Measurements from ENCODE around the gene VIL1. TPM values are rescaled to one million over a fixed set of nuclear protein-coding genes. Genes with fewer than 3 reads are reported as not detected.
A peak's percentile ranks its signal among the peaks of the same experiment; 100 is the strongest.

VIL1 gene
- total RNA-seq, 4 donors from 2014 or later, result 189 to 1,274 (median 741) TPM

DNA sequence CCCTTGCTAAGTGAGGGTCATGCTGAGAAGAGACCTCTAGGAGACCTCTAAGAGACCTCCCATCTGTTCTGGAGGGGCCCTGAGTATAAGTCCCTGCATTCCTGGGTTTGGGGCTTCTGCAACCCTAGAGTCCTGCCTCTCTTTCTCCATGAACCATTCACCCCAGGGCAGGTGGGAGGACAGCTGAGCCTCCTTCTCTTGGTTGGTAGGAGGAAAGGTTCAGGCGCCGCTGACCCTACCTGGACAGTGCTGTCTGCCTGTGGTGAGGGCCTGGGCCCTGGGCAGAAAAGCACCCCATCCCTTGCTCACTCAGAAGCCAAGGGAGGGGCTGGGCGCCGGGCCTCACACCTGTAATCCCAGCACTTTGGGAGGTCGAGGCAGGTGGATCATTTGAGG lies 604 bp upstream of the VIL1 start:
- DNase-seq, result no peak
- H3K9me3 ChIP-seq, result no peaks in the 10 kb centered on the region

GRCh38 chr2:218419630-218420216 lies 800 bp downstream of the VIL1 start:
- Histone ChIP-seq H3K36me3 (peaks cover 0 to 12% (median 0%) of the 10 kb centered on the region in 3 donors), H3K27ac (peak overlapping the region in 3 of 4 donors; percentile 66 to 91 (median 78)), H3K27me3 (no peaks in the 10 kb centered on the region), H3K9me3 (no peaks in the 10 kb centered on the region), H3K4me3 (peak overlapping the region in 3 of 4 donors; percentile 27 to 62 (median 60)), H3K4me1 (peaks cover 0 to 11% (median 0%) of the 10 kb centered on the region in 4 donors)
- TF ChIP-seq POLR2A (IDR thresholded peaks at IDR 0.05), result no peak
- no peak for TF ChIP-seq CTCF (IDR thresholded peaks at IDR 0.05)
- DNase-seq, result no peak

More for the DNA sequence above, 604 bp upstream of the VIL1 start:
- peak overlapping the region in 3 of 4 donors; percentile 49 to 91 (median 78) for H3K27ac ChIP-seq
- no peaks in the 10 kb centered on the region for H3K36me3 ChIP-seq
- no peak overlapping the region for H3K4me3 ChIP-seq
- H3K4me1 ChIP-seq, result peaks cover 0 to 11% (median 0%) of the 10 kb centered on the region in 4 donors
- TF ChIP-seq CTCF (IDR thresholded peaks at IDR 0.05), result no peak
- TF ChIP-seq POLR2A (IDR thresholded peaks at IDR 0.05), result no peak
- no peaks in the 10 kb centered on the region for H3K27me3 ChIP-seq

- peak overlapping the region in 3 of 4 donors; percentile 27 to 62 (median 60) for H3K4me3 ChIP-seq
- H3K27me3 ChIP-seq, result no peaks in the 10 kb centered on the region
- H3K9me3 ChIP-seq, result no peaks in the 10 kb centered on the region
- DNase-seq, result peak in 1 of 3 donors; percentile 61
- H3K36me3 ChIP-seq, result peaks cover 0 to 24% (median 0%) of the 10 kb centered on the region in 3 donors
- TF ChIP-seq POLR2A (IDR thresholded peaks at IDR 0.05) (no peak), CTCF (IDR thresholded peaks at IDR 0.05) (no peak)
- H3K27ac ChIP-seq, result peak overlapping the region in 3 of 4 donors; percentile 66 to 88 (median 78)
- H3K4me1 ChIP-seq, result peaks cover 0 to 11% (median 0%) of the 10 kb centered on the region in 4 donors
Measured at GRCh38 chr2:218421027-218421426, 2.1 kb downstream of the VIL1 start.

- TF ChIP-seq CTCF (IDR thresholded peaks at IDR 0.05) (no peak), POLR2A (IDR thresholded peaks at IDR 0.05) (peak; percentile 79 to 89)
- peak in 2 of 3 donors; percentile 67 to 77 for DNase-seq
- Histone ChIP-seq H3K36me3 (peaks cover 0 to 38% (median 0%) of the 10 kb centered on the region in 3 donors), H3K4me1 (peaks cover 0 to 8% (median 0%) of the 10 kb centered on the region in 4 donors), H3K4me3 (peak overlapping the region in 2 of 4 donors; percentile 14 to 62), H3K27ac (peak overlapping the region in 3 of 4 donors; percentile 66 to 88 (median 78)), H3K9me3 (no peaks in the 10 kb centered on the region), H3K27me3 (no peaks in the 10 kb centered on the region)
Measured at GRCh38 chr2:218422403-218423086, 3.6 kb downstream of the VIL1 start.

DNA sequence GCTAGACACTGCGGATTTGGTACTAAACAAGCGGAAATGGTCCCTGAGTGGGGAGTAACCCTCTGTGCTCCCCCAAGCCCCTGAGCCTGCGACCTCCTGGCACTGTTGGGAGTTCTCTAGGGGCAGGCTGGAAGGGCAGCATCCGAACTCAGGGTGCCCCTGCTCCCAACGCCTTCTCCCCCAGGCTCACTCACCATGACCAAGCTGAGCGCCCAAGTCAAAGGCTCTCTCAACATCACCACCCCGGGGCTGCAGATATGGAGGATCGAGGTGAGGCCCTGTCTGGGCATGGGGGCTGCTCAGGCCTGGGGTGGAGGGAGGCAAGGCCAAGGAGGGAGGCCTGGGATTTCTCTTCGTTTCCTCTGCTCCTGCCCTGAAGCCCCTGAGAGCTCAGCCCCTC lies 4.7 kb downstream of the VIL1 start:
- Histone ChIP-seq H3K9me3 (no peaks in the 10 kb centered on the region), H3K27me3 (no peaks in the 10 kb centered on the region), H3K4me1 (peaks cover 0 to 1% (median 0%) of the 10 kb centered on the region in 4 donors), H3K4me3 (peak overlapping the region in 1 of 4 donors; percentile 11), H3K27ac (no peak overlapping the region), H3K36me3 (peaks cover 0 to 48% (median 0%) of the 10 kb centered on the region in 3 donors)
- DNase-seq, result no peak
- no peak for TF ChIP-seq POLR2A (IDR thresholded peaks at IDR 0.05)
- no peak for TF ChIP-seq CTCF (IDR thresholded peaks at IDR 0.05)
